Mucosa of gallbladder (tissue), 1 donor: Measurements from ENCODE around the gene SLC39A7. TPM values are rescaled to one million over a fixed set of nuclear protein-coding genes. Genes with fewer than 3 reads are reported as not detected.

Experiments
- DNase-seq: peaks from one replicate; pipeline ENCODE4 v3.0.0-alpha.2; 2020; ENCODE audit warnings: low spot score
- total RNA-seq: library from RNA; stranded (reverse); gene quantifications from one replicate; pipeline ENCODE4 v1.2.1, GENCODE V29; 2021
- donor health status: DM: no; HTN: no; CAD: no.

Gene SLC39A7
- total RNA-seq, 1 donor from 2014 or later, result 120 TPM

- DNase-seq, result no peak
Measured at GRCh38 chr6:33236852-33237251, 36.2 kb downstream of the SLC39A7 start.

- no peak for DNase-seq
Measured at GRCh38 chr6:33237741-33238140, 37.1 kb downstream of the SLC39A7 start.

GRCh38 chr6:33241968-33242367 is 41.3 kb downstream of the SLC39A7 start:
- DNase-seq, result no peak

- DNase-seq, result no peak
Measured at GRCh38 chr6:33243476-33243875, 42.8 kb downstream of the SLC39A7 start.

- DNase-seq, result peak; percentile 92
Measured at GRCh38 chr6:33247977-33248642, 47.4 kb downstream of the SLC39A7 start.

- DNase-seq, result no peak
Measured at GRCh38 chr6:33248643-33248931, 47.9 kb downstream of the SLC39A7 start.

- peak; percentile 98 for DNase-seq
Measured at GRCh38 chr6:33248932-33249731, 48.5 kb downstream of the SLC39A7 start.

- no peak for DNase-seq
Measured at GRCh38 chr6:33249732-33250630, 49.3 kb downstream of the SLC39A7 start.

- DNase-seq, result no peak
Measured at GRCh38 chr6:33250731-33251130, 50.1 kb downstream of the SLC39A7 start.

GRCh38 chr6:33251395-33252012 is 50.8 kb downstream of the SLC39A7 start:
- no peak for DNase-seq

GRCh38 chr6:33252759-33253158 is 52.1 kb downstream of the SLC39A7 start:
- DNase-seq, result no peak

Other genes with a start within 250 kb of the SLC39A7 start
- gene HLA-DMA, start 247.8 kb upstream of the SLC39A7 start, total RNA-seq, result 68.2 TPM
- gene BRD2, start 232.3 kb upstream of the SLC39A7 start, total RNA-seq, result 150 TPM
- gene HLA-DOA, start 191.3 kb upstream of the SLC39A7 start, total RNA-seq, result 8.4 TPM
- gene HLA-DPA1, start 127.2 kb upstream of the SLC39A7 start, total RNA-seq, result 185 TPM
- gene HLA-DPB1, start 124.9 kb upstream of the SLC39A7 start, total RNA-seq, result 174 TPM
- gene COL11A2, start 8.4 kb upstream of the SLC39A7 start, total RNA-seq, result 0.66 TPM
- gene RXRB, start 202 bp upstream of the SLC39A7 start, total RNA-seq, result 56.8 TPM
- gene HSD17B8, start 3.8 kb downstream of the SLC39A7 start, total RNA-seq, result 13.6 TPM
- 50.9 TPM for gene RING1, start 7.6 kb downstream of the SLC39A7 start, total RNA-seq
- gene VPS52, start 71.0 kb downstream of the SLC39A7 start, total RNA-seq, result 62.5 TPM
- gene RPS18, start 71.2 kb downstream of the SLC39A7 start, total RNA-seq, result 1,438 TPM
- 25.4 TPM for gene B3GALT4, start 76.3 kb downstream of the SLC39A7 start, total RNA-seq
- gene WDR46, start 88.4 kb downstream of the SLC39A7 start, total RNA-seq, result 37.7 TPM
- gene PFDN6, start 88.7 kb downstream of the SLC39A7 start, total RNA-seq, result 38.6 TPM
- 158 TPM for gene RGL2, start 98.1 kb downstream of the SLC39A7 start, total RNA-seq
- 200 TPM for gene TAPBP, start 113.2 kb downstream of the SLC39A7 start, total RNA-seq
- gene ZBTB22, start 116.9 kb downstream of the SLC39A7 start, total RNA-seq, result 26.5 TPM
- gene DAXX, start 122.1 kb downstream of the SLC39A7 start, total RNA-seq, result 33.9 TPM
- 2.1 TPM for gene KIFC1, start 191.0 kb downstream of the SLC39A7 start, total RNA-seq
- 82.3 TPM for gene PHF1, start 210.1 kb downstream of the SLC39A7 start, total RNA-seq
- gene CUTA, start 217.2 kb downstream of the SLC39A7 start, total RNA-seq, result 238 TPM
- gene SYNGAP1, start 219.2 kb downstream of the SLC39A7 start, total RNA-seq, result 31.0 TPM